Trophoblast cell (in vitro differentiated cells and primary cell): ENCODE measurements around the gene TTC21A.

Experiments used
- DNase-seq, 2 donors: peaks; one replicate each; pipeline ENCODE4 v3.0.0-alpha.2; 2016
- H2AFZ ChIP-seq: 2 replicates; pipeline ENCODE4 v1.6.1; 2013; ENCODE audit warnings: low read length, moderate library complexity, mild to moderate bottlenecking; ENCODE audit not compliant: insufficient read depth, poor library complexity
- H2AK5ac ChIP-seq: 2 replicates; pipeline ENCODE4 v1.6.1; 2013; ENCODE audit warnings: mild to moderate bottlenecking, low read length
- H2BK120ac ChIP-seq: 2 replicates; pipeline ENCODE4 v1.6.1; 2013; ENCODE audit warnings: low read length, mild to moderate bottlenecking, moderate library complexity; ENCODE audit not compliant: insufficient read depth, poor library complexity
- H2BK12ac ChIP-seq: 2 replicates; pipeline ENCODE4 v1.6.1; 2013; ENCODE audit warnings: mild to moderate bottlenecking, low read length, moderate library complexity
- H2BK5ac ChIP-seq: 2 replicates; pipeline ENCODE4 v1.6.1; 2013; ENCODE audit warnings: low read length, low read depth, moderate library complexity, mild to moderate bottlenecking; ENCODE audit not compliant: poor library complexity
- H3K14ac ChIP-seq: 2 replicates; pipeline ENCODE4 v1.6.1; 2013; ENCODE audit warnings: mild to moderate bottlenecking, low read length
- H3K18ac ChIP-seq: 2 replicates; pipeline ENCODE4 v1.6.1; 2013; ENCODE audit warnings: mild to moderate bottlenecking, low read length
- H3K23ac ChIP-seq: 2 replicates; pipeline ENCODE4 v1.6.1; 2013; ENCODE audit warnings: low read length
- H3K27ac ChIP-seq: 2 replicates; pipeline ENCODE4 v1.5.1; 2013; ENCODE audit warnings: low read depth, mild to moderate bottlenecking, inconsistent platforms, low read length, moderate library complexity
- H3K27me3 ChIP-seq: 2 replicates; pipeline ENCODE4 v1.6.1; 2013; ENCODE audit warnings: inconsistent platforms, mild to moderate bottlenecking, low read length, moderate library complexity; ENCODE audit not compliant: insufficient read depth
- H3K36me3 ChIP-seq, 2 experiments: 1 replicate in 1 of 2; 2 replicates in 1 of 2; pipeline ENCODE4 v1.6.1; 2013; ENCODE audit warnings: low read length in 2 of 2, mild to moderate bottlenecking in 2 of 2, moderate library complexity in 1 of 2; ENCODE audit not compliant: insufficient read depth in 2 of 2, control insufficient read depth in 1 of 2
- H3K4ac ChIP-seq: 2 replicates; pipeline ENCODE4 v1.6.1; 2013; ENCODE audit warnings: low read depth, mild to moderate bottlenecking, low read length, moderate library complexity
- H3K4me1 ChIP-seq, 2 experiments: 1 replicate in 1 of 2; 2 replicates in 1 of 2; pipeline ENCODE4 v1.6.1; 2013; ENCODE audit warnings: low read length in 2 of 2, mild to moderate bottlenecking in 2 of 2, moderate library complexity in 1 of 2; ENCODE audit not compliant: insufficient read depth in 2 of 2, control insufficient read depth in 1 of 2
- H3K4me2 ChIP-seq: 2 replicates; pipeline ENCODE4 v1.6.1; 2013; ENCODE audit warnings: inconsistent platforms, mild to moderate bottlenecking, low read length, moderate library complexity
- H3K4me3 ChIP-seq: 2 replicates; pipeline ENCODE4 v1.5.1; 2013; ENCODE audit warnings: mild to moderate bottlenecking, low read depth, low read length, inconsistent platforms
- H3K79me1 ChIP-seq: one replicate; pipeline ENCODE4 v1.6.1; 2013; ENCODE audit warnings: low read length
- H3K79me2 ChIP-seq: 2 replicates; pipeline ENCODE4 v1.6.1; 2013; ENCODE audit warnings: low read length, mild to moderate bottlenecking; ENCODE audit not compliant: control insufficient read depth, insufficient read depth, poor library complexity
- H3K9ac ChIP-seq: 2 replicates; pipeline ENCODE4 v1.6.1; 2013; ENCODE audit warnings: mild to moderate bottlenecking, low read length
- H3K9me3 ChIP-seq: 2 replicates; pipeline ENCODE4 v1.6.1; 2013; ENCODE audit warnings: low read depth, mild to moderate bottlenecking, control low read depth, inconsistent platforms, low read length; ENCODE audit not compliant: insufficient read depth
- H4K12ac ChIP-seq: 2 replicates; pipeline ENCODE4 v1.6.1; 2013; ENCODE audit warnings: low read depth, mild to moderate bottlenecking, low read length, moderate library complexity
- H4K8ac ChIP-seq: 2 replicates; pipeline ENCODE4 v1.6.1; 2013; ENCODE audit warnings: low read depth, mild to moderate bottlenecking, low read length, moderate library complexity
- H4K91ac ChIP-seq: one replicate; pipeline ENCODE4 v1.6.1; 2013; ENCODE audit warnings: low read depth, mild to moderate bottlenecking, low read length, moderate library complexity
- WGBS: extraction: QIAGEN DNeasy Blood & Tissue Kit; methylation state at CpG from one replicate; pipeline ENCODE4 v1.1.7; 2013; ENCODE audit warnings: missing lambda C conversion rate; ENCODE audit not compliant: insufficient read length, insufficient coverage; ENCODE audit errors: extremely low coverage; 5-methylcytosine and 5-hydroxymethylcytosine counted together

Gene TTC21A

GRCh38 chr3:39097716-39098472 lies 9.6 kb upstream of the TTC21A start:
- Histone ChIP-seq H4K12ac (peak overlapping the region; percentile 49), H3K23ac (no peak overlapping the region), H3K14ac (no peak overlapping the region), H2BK5ac (peak overlapping the region; percentile 10), H3K4me1 (peaks cover 6 to 10% of the 10 kb centered on the region in 2 experiments), H3K36me3 (peaks cover 47 to 51% of the 10 kb centered on the region in 2 experiments), H3K4me2 (no peak overlapping the region), H3K4ac (no peak overlapping the region), H3K27me3 (no peaks in the 10 kb centered on the region), H3K79me2 (no peaks in the 10 kb centered on the region), H3K79me1 (peaks cover 2% of the 10 kb centered on the region), H3K4me3 (no peak overlapping the region), H2BK120ac (no peak overlapping the region), H4K91ac (peak overlapping the region; percentile 36), H3K9ac (no peak overlapping the region), H2AK5ac (no peak overlapping the region), H4K8ac (no peak overlapping the region), H2BK12ac (peak overlapping the region; percentile 45), H3K18ac (no peak overlapping the region), H3K27ac (no peak overlapping the region), H2AFZ (no peak overlapping the region), H3K9me3 (no peaks in the 10 kb centered on the region)
- no CpG with 5 or more reads among the region's 8 CpGs for WGBS
- DNase-seq: no peak

GRCh38 chr3:39098473-39099000 lies 8.9 kb upstream of the TTC21A start:
- peaks cover 2% of the 10 kb centered on the region for H3K79me1 ChIP-seq
- no CpG with 5 or more reads among the region's 8 CpGs for WGBS

GRCh38 chr3:39099242-39099641 lies 8.2 kb upstream of the TTC21A start:
- Histone ChIP-seq H4K91ac (no peak overlapping the region), H2AFZ (no peak overlapping the region), H3K79me1 (peaks cover 2% of the 10 kb centered on the region), H3K23ac (no peak overlapping the region), H3K9ac (no peak overlapping the region), H2BK120ac (no peak overlapping the region), H3K27me3 (no peaks in the 10 kb centered on the region), H2BK5ac (no peak overlapping the region), H4K8ac (no peak overlapping the region), H3K36me3 (peaks cover 45 to 51% of the 10 kb centered on the region in 2 experiments), H3K79me2 (no peaks in the 10 kb centered on the region), H3K4me1 (peaks cover 6 to 10% of the 10 kb centered on the region in 2 experiments), H3K27ac (no peak overlapping the region), H3K4me3 (no peak overlapping the region), H3K4me2 (no peak overlapping the region), H4K12ac (no peak overlapping the region), H3K4ac (no peak overlapping the region), H2AK5ac (no peak overlapping the region), H3K18ac (no peak overlapping the region), H3K9me3 (no peaks in the 10 kb centered on the region), H3K14ac (no peak overlapping the region), H2BK12ac (no peak overlapping the region)
- DNase-seq: no peak
- no CpG with 5 or more reads among the region's 1 CpG for WGBS

More at GRCh38 chr3:39098473-39099000, 8.9 kb upstream of the TTC21A start:
- no peak overlapping the region for H2BK120ac ChIP-seq
- H3K18ac ChIP-seq: no peak overlapping the region
- H3K4me3 ChIP-seq: no peak overlapping the region
- H3K27me3 ChIP-seq: no peaks in the 10 kb centered on the region
- H3K4me1 ChIP-seq: peaks cover 6 to 10% of the 10 kb centered on the region in 2 experiments
- no peaks in the 10 kb centered on the region for H3K9me3 ChIP-seq
- H3K14ac ChIP-seq: no peak overlapping the region
- no peak overlapping the region for H4K12ac ChIP-seq
- no peak for DNase-seq
- no peak overlapping the region for H2AK5ac ChIP-seq
- H2BK5ac ChIP-seq: no peak overlapping the region
- H3K23ac ChIP-seq: no peak overlapping the region
- H4K8ac ChIP-seq: no peak overlapping the region
- H3K4ac ChIP-seq: no peak overlapping the region
- H2AFZ ChIP-seq: no peak overlapping the region
- H3K79me2 ChIP-seq: no peaks in the 10 kb centered on the region
- no peak overlapping the region for H3K9ac ChIP-seq
- H3K27ac ChIP-seq: no peak overlapping the region
- no peak overlapping the region for H3K4me2 ChIP-seq
- H4K91ac ChIP-seq: no peak overlapping the region
- H3K36me3 ChIP-seq: peaks cover 45 to 51% of the 10 kb centered on the region in 2 experiments
- H2BK12ac ChIP-seq: no peak overlapping the region

GRCh38 chr3:39099738-39100499 lies 7.6 kb upstream of the TTC21A start:
- H2AFZ ChIP-seq: no peak overlapping the region
- H3K4me3 ChIP-seq: no peak overlapping the region
- H4K91ac ChIP-seq: no peak overlapping the region
- H2BK120ac ChIP-seq: no peak overlapping the region
- no peak overlapping the region for H2BK5ac ChIP-seq
- no peak overlapping the region for H2AK5ac ChIP-seq
- H3K79me2 ChIP-seq: no peaks in the 10 kb centered on the region
- no peak overlapping the region for H4K12ac ChIP-seq
- no peak overlapping the region for H3K18ac ChIP-seq
- no peaks in the 10 kb centered on the region for H3K9me3 ChIP-seq
- peaks cover 6 to 10% of the 10 kb centered on the region in 2 experiments for H3K4me1 ChIP-seq
- H3K23ac ChIP-seq: no peak overlapping the region
- no peak overlapping the region for H3K14ac ChIP-seq
- no peak overlapping the region for H3K4me2 ChIP-seq
- H3K27me3 ChIP-seq: no peaks in the 10 kb centered on the region
- no peak for DNase-seq
- no peak overlapping the region for H2BK12ac ChIP-seq
- peaks cover 43 to 46% of the 10 kb centered on the region in 2 experiments for H3K36me3 ChIP-seq
- no CpG with 5 or more reads among the region's 2 CpGs for whole genome bisulfite sequencing
- H3K4ac ChIP-seq: no peak overlapping the region
- no peak overlapping the region for H3K9ac ChIP-seq
- H4K8ac ChIP-seq: no peak overlapping the region
- H3K27ac ChIP-seq: no peak overlapping the region
- peaks cover 2% of the 10 kb centered on the region for H3K79me1 ChIP-seq
